Brain microvascular endothelial cell (primary cell): ENCODE measurements around the gene ARG2.
A peak's percentile ranks its signal among the peaks of the same experiment; 100 is the strongest.

Experiments used
- DNase-seq: peaks from one replicate; pipeline ENCODE4 v3.0.0-alpha.2; 2020
- H3K27ac ChIP-seq: fragments of 250-450 bp; sonication (Bioruptor Pico); 2 replicates; pipeline ENCODE4 v1.5.1; 2020; ENCODE audit warnings: mild to moderate bottlenecking, moderate library complexity
- H3K27me3 ChIP-seq: fragments of 250-450 bp; sonication (Bioruptor Pico); replicated peaks from 2 replicates; pipeline ENCODE4 v1.5.1; 2020; ENCODE audit warnings: mild to moderate bottlenecking
- H3K36me3 ChIP-seq: fragments of 250-450 bp; sonication (Bioruptor Pico); replicated peaks from 2 replicates; pipeline ENCODE4 v1.5.1; 2020; ENCODE audit warnings: mild to moderate bottlenecking
- H3K4me3 ChIP-seq: 2 replicates; pipeline ENCODE4 v1.5.1; 2011; ENCODE audit warnings: low read depth, mild to moderate bottlenecking, control low read depth, low read length, moderate library complexity
- in situ Hi-C: cut with HindIII; loops from 2 replicates; pipeline ENCODE4 v1.10.0; 2017; ENCODE audit warnings: low sequenced_read_pairs, low pct_ligation_motif_present
- TF ChIP-seq, protein P1 (sequence below): IDR thresholded peaks from 2 replicates; pipeline ENCODE4 v1.5.1; 2011; ENCODE audit warnings: low read depth, mild to moderate bottlenecking, moderate library complexity, low read length, control low read depth, inconsistent platforms; ENCODE audit errors: missing control alignments

The ARG2 gene

DNA sequence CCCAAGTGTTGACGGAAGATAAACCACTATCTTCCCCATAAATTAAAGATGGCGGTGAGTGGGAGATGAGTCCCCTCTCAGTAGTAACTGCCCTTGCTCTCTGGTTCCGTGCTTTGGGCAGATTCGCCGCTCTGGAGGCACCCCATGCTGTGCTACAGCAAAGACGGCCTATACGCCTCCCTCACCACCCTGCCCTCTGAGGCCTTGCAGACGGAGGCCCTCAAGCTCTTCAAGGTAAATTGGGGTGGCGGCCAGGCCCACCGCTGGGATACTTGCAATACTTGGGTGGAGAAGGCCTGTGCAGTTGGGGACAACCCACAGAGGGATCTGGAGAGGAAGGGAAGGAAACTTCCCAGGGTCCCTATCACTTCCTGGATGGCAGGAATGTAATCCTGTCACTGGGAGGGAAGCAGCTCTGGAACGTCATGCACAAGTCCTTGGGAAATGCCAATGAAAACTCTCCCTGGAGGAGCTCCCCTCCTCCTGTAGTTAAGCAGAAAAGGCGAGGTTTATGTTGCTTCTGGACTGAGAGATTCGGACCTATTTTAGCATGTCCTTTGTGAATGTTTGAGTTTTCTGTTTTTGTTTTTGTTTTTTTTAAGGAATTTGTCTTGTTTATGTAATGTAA is 42.4 kb upstream of the ARG2 start:
- TF ChIP-seq, protein P1, sequence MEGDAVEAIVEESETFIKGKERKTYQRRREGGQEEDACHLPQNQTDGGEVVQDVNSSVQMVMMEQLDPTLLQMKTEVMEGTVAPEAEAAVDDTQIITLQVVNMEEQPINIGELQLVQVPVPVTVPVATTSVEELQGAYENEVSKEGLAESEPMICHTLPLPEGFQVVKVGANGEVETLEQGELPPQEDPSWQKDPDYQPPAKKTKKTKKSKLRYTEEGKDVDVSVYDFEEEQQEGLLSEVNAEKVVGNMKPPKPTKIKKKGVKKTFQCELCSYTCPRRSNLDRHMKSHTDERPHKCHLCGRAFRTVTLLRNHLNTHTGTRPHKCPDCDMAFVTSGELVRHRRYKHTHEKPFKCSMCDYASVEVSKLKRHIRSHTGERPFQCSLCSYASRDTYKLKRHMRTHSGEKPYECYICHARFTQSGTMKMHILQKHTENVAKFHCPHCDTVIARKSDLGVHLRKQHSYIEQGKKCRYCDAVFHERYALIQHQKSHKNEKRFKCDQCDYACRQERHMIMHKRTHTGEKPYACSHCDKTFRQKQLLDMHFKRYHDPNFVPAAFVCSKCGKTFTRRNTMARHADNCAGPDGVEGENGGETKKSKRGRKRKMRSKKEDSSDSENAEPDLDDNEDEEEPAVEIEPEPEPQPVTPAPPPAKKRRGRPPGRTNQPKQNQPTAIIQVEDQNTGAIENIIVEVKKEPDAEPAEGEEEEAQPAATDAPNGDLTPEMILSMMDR: no peak
- H3K4me3 ChIP-seq: no peak overlapping the region
- H3K27me3 ChIP-seq: no peaks in the 10 kb centered on the region
- in situ Hi-C loops: no loop called here
- no peak for DNase-seq
- H3K36me3 ChIP-seq: no peaks in the 10 kb centered on the region
- H3K27ac ChIP-seq: no peak overlapping the region

DNA sequence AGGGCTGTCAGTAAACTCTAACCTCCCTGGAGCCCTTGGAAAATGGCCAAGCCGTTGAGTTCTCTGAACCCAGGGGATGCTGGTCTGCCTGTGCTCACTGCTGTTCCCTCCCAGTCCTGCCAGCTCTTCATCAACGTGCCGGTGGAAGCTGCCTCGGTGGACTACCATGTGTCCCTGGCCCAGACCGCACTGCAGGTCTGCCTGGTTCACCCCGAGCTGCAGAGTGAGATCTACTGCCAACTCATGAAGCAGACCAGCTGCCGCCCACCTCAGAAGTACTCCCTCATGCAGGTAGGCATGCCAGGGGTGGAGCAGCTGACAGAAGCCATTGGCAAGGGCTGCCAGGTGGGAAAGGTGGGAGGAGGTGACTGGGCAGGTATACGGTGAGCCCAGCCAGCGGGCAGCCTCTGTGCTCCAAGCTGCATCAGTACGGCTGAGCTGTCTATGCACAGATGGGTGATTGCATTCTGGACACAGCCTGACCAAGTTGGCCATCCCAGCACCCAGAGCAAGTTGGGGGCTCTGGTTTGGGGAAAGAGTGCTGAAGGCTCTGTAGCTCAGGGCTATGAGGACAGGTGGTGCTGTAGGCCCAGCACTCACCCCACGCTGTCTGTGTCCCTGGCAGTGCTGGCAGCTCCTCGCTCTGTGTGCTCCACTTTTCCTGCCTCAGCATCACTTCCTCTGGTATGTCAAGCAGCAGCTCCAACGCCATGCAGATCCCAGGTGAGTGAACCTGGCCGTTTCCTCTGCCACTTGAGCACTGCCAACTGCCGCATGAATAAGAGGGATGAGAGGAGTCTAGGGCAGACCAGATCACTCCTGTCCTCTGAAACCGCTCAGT is 41.6 kb upstream of the ARG2 start:
- no peaks in the 10 kb centered on the region for H3K27me3 ChIP-seq
- no peaks in the 10 kb centered on the region for H3K36me3 ChIP-seq
- H3K4me3 ChIP-seq: no peak overlapping the region
- no peak overlapping the region for H3K27ac ChIP-seq
- DNase-seq: no peak
- in situ Hi-C loops: no loop called here
- TF ChIP-seq, protein P1: no peak

DNA sequence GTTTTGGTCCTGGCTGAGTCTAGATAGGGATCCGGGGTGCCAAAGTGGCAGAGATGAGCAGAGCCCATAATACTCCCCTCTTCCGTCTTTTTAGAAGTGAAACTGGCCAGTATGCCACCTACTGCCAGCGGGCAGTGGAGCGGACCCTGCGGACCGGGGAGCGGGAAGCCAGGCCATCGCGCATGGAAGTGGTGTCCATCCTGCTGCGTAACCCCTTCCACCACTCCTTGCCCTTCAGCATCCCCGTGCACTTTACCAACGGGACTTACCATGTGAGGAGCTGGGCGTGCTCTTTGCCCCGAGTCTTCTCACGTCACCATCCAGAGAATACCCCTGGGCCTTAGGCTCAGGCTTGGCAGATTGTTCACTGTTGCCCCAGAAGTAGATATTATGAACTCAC is 40.7 kb upstream of the ARG2 start:
- H3K4me3 ChIP-seq: no peak overlapping the region
- in situ Hi-C loops: no loop called here
- no peak overlapping the region for H3K27ac ChIP-seq
- DNase-seq: no peak
- TF ChIP-seq, protein P1: no peak
- no peaks in the 10 kb centered on the region for H3K27me3 ChIP-seq
- no peaks in the 10 kb centered on the region for H3K36me3 ChIP-seq

DNA sequence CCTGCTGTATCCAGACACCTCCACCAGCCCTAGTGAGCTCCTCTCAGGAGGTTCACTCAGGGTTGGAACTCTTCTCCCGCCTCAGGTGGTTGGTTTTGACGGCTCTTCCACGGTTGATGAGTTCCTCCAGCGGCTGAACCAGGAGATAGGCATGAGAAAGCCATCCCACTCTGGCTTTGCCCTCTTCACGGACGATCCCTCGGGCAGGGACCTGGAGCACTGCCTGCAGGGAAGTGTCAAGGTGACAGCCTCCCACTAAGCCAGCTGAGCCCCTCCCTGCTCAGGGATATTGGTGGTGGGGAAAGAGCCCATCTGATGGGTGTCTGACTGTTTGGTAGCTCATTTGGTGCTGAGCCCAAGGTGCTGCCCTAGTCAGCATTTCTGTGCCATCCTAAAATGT is 40.1 kb upstream of the ARG2 start:
- Histone ChIP-seq H3K4me3 (no peak overlapping the region), H3K36me3 (no peaks in the 10 kb centered on the region), H3K27ac (no peak overlapping the region), H3K27me3 (no peaks in the 10 kb centered on the region)
- TF ChIP-seq, protein P1: no peak
- no peak for DNase-seq
- in situ Hi-C loops: no loop called here

DNA sequence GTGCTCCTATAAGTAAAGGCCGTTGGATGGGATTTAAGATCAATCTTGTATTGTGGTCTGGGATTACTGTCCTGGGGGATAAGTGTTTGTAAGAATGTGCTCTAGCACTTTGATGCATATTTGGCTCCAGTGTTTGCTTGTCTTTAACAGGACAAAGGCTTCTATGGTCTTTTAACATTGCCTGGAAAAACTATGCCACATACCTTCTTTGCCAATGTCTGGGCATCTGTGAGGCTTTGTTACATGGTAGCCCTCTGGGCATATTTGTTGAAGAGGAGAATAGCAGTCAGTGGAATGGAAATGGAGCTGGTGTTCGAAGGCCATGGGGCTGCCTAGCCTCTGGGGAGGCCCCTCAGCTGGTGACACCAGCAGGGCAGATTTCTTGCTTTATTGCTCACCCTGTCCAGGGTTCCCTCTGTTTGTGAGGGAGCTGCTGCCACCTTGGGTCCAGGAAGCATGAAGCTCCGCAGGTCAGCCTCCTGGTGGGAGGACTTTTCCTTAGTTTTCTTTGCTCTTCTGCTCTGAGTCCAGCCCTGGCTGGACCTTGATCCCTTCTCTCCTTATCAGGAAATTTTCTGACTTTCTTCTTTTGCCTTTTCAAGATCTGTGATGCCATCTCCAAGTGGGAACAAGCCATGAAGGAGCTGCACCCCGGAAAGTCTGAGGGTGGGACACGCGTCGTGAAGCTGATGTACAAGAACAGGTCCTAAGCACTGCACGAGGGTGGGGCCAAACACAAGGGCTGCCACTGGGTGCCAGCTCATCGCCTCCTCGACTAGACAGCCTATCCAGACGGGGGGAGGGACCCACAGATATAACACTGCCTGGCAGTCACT is 39.2 kb upstream of the ARG2 start:
- H3K36me3 ChIP-seq: no peaks in the 10 kb centered on the region
- TF ChIP-seq, protein P1: peak; percentile 11
- no peak overlapping the region for H3K4me3 ChIP-seq
- H3K27me3 ChIP-seq: no peaks in the 10 kb centered on the region
- in situ Hi-C loops: no loop called here
- H3K27ac ChIP-seq: no peak overlapping the region
- DNase-seq: no peak
